Muscle of back (tissue), 11 donors: ENCODE data around the gene PRPSAP1. TPM values are rescaled to one million over a fixed set of nuclear protein-coding genes. Genes with fewer than 3 reads are reported as not detected.
"Not testable (repeated sequence)": the region's sequence is repeated elsewhere in the genome, so short reads cannot be mapped to it uniquely, and the experiment has no call there.

Experiments
- DNase-seq, 3 donors: peaks; one replicate each; pipeline versions ENCODE4 v3.0.0 to v3.0.0-alpha.2; 2013
- polyA plus RNA-seq, 10 donors: library from polyadenylated mRNA; unstranded; fragments of 120-200 nt; gene quantifications; one replicate each; pipeline ENCODE4 v1.2.1, GENCODE V29; 2013; ENCODE audit not compliant: insufficient read length in 10 of 10

Gene PRPSAP1
- polyA plus RNA-seq, 10 donors: 29.0 to 51.6 (median 36.0) TPM

DNA sequence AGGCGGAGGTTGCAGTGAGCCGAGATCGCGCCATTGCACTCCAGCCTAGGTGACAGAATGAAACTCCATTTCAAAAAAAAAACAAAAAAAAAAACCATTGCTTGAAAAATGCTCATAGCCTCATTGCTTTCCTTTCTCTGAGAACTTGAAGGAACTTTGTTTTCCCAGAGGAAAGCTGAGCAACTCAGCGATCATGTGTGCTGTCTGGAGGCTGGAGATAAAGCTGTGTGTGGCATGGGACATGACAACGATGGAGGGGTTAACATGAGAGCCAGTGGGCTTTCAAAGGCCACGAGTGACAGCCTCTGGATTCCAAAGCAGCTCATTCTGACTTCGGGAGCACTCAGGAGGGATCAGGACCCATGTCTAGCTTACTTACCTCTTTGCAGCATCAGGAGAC, 24.1 kb downstream of the PRPSAP1 start:
- DNase-seq: no peak

DNA sequence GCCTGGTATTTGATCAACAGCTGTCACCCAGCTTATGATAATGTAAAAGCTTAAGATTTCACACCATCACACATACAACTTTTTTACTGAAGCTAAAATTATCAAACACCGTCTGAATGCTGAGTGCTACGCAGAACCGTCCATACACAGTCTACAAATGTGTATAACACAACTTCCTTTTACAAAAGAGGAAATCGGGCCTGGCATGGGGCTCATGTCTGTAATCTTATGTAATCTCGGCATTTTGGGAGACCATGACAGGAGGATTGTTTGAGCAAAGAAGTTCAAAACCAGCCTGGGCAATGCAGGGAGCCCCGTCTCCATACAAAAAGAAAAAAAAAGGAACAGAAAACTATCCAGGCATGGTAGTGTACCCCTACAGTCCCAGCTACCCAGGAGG, 26.0 kb downstream of the PRPSAP1 start:
- no peak for DNase-seq

DNA sequence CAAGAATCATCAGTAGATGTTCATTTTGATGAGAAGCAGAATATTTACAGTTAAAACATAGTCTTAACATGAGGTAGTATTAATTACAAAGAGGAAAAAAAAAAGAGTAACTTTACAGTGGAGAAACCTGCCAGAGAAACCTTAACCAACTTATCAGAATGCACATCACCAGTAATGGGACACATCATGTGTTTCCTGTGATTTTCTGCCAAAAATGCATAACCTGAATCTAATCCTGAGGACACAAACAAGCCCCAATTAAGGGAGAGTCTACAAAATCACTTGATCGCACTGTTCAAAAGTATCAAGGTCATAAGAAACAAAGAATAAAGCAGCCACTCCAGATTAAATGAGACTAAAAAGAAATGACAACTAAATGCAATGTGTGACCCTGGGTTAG, 27.4 kb downstream of the PRPSAP1 start:
- DNase-seq: no peak

DNA sequence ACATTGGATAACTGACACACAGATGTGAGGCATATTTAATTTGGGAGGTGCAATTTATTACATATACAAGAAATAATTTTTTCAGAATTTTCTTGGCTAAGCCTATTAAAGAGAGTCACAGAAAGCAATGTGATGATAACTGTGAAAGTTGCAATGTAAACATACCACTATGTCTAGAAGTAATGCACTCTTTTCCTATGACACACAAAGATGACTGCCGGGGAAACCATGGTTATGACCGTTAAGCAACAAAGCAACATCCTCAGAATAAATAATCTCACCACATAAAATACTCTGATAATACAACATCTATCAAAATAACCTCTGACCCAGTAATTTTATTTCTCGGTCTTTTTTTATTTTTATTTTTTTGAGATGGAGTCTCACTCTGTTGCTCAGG, 35.1 kb downstream of the PRPSAP1 start:
- no peak for DNase-seq

DNA sequence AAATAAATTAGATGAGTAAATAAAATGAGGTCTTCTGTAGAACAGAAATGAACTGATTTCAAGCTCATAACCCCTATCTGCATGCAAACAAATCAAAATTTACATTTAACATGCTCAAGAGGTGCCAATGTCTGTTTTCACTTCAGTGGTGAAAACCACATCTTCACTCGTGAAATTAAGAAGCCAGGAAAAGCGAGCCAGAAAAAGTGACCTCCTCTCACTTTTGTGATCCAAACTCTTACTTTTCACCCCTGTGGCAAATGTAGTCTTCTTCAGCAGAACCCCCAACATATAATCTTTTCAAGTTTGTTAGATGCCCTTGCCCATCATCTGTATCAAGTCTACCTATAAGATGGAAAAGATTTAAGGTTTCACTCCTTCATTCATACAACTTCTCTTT, 36.2 kb downstream of the PRPSAP1 start:
- no peak for DNase-seq

DNA sequence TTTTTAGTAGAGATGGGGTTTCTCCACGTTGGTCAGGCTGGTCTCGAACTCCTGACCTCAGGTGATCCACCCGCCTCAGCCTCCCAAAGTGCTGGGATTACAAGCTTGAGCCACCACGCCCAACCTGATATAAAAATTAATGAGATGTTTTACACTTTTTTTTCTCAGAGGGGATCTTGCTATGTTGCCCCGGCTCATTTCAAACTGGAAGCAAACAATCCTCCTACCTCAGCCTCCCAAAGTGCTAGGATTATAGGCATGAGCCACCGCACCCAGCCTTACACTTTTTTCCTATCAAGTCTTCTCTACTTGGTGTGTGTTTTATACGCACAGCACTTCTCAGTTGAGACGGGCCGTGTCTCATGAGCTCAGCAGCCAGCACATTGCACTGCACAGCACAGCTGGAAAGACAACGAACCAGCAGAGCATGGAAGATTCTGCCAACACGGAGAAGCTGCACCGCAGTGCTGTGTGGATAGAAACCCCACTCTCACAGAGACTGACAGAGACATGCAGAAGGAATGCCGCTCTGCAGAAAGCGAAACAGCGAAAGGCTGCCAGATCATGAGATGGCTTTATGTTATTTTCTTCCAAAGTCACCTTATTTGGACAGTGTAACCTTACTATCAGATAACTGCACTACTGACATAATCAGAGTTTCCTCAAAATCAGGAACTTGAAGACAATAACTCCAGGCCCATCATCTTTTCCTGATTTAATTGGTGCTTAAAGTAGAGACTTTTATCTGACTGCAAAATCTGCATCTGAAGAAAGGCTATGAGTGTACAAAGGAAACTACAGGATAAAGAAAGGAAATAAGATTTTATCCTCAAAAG, 39.1 kb downstream of the PRPSAP1 start:
- no peak for DNase-seq

DNA sequence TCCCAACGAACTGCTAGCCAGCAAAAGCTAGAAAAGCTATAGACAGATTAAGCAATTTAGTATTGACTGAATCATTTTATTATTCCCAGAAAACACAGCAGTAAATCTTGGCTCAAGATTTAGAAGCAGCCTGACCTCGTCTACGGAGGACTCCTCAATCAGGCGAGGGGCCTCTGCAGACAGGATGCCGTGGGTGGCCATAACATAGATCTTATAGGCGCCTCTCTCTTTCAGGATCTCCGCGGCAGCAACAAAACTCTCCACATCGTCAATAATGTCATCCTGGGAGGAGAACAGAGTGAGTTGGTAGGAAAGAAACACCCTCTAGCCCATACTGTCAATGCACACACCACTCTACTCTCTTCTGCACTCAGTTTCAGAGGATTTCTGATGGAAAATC, 41.0 kb downstream of the PRPSAP1 start:
- no peak for DNase-seq

DNA sequence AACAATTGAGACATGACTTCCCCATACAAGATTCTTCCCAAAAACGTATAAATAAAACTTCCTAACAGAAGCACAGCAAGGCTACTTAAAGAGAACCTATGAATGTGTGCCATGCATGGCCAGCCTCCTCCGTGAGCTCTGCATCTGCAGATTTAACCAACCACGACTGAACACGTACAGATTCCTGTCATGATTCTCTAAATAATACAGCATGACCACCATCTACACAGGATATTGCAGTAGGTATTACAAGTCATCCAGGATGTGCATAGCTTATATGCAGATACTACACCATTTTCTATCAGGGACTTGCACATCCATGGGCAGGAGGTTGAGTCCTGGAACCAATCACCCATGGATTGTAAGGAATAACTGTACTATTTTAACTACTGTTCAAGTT, 44.3 kb downstream of the PRPSAP1 start:
- DNase-seq: no peak

DNA sequence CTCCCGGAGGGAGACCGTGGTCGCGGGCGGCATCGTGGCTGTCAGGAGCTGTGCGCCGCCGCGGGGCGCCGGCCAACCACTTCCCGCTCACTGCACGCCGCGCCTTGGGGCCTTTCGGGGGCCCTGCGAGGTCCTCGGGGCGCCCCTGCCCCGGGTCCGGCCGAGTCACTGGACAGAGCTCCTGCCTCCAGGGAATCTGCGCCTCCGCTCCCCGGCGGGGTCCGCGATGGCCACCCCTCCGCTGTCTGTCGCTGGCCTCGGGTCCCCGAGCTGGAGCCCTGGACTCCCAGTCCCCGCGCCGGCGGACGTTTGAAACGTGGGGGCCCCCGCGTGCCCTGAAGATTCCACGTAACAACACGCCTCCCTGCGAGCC, 45.8 kb downstream of the PRPSAP1 start, which contains the start of gene QRICH2:
QRICH2 (minus strand) TSS at position 311 of the 373 bp plus-strand sequence; CDS start at position 33, 278 bp downstream.
- no peak for DNase-seq

DNA sequence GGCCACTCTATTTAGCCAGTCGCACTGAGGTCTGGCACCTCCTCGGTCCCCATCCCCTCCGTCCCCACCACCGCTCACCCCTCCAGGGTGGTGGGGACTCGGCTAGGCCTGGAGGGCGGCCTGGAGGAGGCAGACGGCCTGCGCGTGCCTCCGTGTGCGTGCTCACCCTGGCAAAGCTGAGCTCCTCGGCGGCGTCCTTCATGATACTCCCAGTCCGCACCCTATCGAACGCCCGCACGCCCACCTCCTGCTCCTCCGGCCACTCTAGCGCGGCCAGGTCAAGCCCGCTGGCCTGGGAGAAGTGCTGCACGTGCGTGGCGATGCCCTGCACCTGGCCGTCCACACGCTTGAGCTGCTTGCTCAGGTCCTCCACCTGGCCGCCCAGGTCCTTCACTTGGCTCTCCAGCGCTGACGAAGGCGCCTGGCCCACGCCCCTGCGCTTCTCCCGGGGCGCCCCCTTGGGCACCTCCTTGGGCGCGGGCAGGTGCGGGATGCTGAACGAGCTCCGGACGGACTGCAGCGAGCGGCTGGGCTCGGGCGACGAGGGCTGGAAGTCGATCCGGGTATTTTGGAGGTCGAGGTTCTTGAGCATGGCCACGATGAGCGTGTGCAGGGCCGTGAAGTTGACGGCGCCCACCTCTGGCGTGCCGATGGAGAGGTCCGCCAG, 46.3 kb downstream of the PRPSAP1 start:
- DNase-seq: no peak

DNA sequence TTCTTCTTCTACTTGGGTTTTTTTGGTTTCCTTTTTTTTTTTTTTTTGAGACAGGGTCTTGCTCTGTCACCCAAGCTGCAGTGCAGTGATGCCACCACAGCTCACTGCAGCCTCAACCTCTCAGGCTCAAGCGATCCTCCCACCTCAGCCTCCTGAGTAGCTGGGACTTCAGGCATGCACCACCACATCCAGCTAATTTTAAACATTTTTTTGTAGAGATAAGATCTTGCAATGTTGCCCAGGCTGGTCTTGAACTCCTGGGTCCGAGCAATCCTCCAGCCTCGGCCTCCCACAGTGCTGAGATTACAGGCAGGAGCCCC, 48.6 kb downstream of the PRPSAP1 start:
- not testable (repeated sequence) for DNase-seq

DNA sequence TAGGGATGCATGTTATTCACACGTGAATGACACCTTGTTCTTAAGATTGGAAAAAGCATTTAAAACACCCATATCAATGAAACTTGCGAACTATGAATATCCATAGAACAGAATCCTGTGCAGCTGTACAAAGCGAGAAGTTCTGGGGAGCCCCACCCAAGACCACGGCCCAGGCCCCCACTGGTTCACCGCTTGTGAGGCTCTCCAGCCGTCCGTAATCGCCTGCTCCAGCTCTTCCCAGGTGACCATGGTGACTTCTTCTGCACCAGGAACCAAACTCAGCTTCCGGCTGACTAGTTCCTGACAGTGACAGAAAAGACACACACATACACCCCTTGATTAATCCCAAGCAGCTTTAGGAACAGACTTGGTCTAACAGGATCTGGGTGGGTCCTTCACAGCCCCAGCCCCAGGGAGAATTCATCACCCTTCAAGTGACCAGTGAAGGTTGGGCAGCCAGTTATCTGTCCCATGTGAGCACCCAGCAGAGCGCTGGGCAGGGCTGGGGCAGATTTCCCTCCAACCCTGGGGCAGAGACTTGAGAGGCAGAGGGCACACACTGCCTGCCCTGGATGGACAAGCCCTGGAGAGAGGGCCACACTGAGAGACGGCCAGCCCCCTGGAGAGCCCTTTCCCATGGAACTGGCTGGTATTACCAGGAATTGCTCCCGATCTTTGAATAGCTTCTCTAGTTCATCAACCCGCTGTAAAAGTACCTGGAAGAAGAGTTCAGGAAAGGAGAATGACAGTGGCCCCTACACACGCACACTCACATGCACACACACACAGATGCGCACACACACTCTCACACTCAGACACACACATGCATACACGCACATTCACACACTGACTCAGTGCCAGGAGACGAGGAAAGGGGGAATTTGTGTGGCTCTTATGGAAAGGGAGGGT, 49.2 kb downstream of the PRPSAP1 start:
- DNase-seq: no peak

DNA sequence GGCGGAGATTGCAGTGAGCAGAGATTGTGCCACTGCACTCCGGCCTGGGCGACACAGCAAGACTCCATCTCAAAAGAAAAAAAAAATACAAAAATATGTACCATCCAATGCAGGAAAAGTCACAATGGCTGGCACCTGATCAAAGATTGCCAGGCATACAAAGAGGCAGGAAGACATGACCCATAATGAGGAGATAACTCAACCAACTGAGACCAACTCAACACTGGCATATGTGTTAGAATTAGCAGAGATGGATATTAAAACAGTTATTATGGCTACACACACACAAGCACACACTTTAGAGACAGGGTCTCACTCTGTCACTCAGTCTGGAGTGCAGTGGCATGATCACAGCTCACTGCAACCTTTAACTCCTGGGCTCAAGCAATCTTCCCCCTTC, 56.3 kb downstream of the PRPSAP1 start:
- no peak for DNase-seq

DNA sequence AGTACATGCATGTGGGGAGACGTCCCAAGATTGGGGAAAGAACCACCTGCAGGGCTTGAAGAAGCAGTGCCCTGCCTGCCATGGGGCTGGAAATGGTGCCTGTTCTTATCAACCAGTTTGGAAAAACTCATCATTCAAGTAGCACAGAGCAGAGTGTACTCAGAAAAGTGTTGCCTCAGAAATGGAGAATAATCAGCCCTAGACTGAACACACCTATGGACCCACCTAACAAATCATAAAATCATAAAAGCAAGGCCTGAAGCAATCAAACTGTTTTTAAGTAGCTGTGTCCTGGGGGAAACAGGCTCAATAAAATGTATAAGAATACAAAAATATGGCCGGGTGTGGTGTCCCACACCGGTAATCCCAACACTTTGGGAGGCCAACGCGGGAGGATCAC, 56.8 kb downstream of the PRPSAP1 start:
- no peak for DNase-seq

DNA sequence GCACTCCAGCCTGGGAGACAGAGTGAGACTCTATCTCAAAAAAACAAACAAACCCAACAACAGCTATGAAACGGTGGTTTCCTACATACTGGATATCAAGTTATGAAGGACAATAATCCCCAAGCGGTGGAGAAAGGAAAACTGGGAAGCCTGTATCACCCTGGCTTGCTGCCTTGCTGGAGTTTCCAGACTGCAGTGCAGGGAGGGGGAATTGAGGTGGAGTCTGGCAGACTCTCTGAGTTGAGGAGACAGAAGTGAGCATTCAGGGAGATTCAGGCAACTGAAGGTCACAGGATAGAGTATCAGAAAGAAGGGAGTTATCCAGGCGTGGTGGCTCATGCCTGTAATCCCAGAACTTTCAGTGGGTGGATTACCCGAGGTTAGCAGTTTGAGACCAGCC, 57.5 kb downstream of the PRPSAP1 start:
- DNase-seq: peak in 2 of 3 donors; percentile 72 to 80

DNA sequence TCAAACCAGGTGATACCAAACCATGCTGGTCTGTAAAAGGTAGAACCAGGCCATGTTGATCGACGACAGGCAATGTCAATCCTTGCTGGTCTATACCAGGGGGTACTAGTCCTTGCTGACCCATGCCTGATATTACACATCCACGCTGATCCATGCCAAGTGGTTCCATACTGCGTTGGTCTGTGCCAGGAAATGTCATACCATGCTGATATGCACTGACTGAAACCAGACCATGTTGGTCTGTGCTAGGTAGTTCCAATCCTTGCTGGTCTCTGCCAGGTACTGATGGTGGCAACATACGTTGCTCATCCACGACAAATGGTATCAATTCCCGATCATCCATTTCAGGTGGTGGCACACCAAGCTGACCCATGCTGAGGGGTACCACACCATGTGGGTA, 60.6 kb downstream of the PRPSAP1 start:
- no peak for DNase-seq

DNA sequence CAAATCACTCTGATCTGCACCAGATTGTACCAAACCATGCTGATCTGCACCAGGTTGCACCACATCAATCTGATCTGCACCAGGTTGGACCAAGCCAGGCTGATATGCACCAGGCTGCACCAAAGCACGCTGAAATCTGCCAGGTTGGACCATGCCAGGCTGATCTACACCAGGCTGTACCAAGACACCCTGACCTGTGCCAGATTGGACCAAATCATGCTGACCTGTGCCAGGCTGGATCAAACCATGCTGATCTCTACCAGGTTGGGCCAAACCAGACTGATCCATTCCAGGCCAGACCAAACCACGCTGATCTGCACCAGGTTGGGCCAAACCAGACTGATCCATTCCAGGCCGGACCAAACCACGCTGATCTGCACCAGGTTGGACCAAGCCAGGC, 61.1 kb downstream of the PRPSAP1 start:
- DNase-seq: no peak

DNA sequence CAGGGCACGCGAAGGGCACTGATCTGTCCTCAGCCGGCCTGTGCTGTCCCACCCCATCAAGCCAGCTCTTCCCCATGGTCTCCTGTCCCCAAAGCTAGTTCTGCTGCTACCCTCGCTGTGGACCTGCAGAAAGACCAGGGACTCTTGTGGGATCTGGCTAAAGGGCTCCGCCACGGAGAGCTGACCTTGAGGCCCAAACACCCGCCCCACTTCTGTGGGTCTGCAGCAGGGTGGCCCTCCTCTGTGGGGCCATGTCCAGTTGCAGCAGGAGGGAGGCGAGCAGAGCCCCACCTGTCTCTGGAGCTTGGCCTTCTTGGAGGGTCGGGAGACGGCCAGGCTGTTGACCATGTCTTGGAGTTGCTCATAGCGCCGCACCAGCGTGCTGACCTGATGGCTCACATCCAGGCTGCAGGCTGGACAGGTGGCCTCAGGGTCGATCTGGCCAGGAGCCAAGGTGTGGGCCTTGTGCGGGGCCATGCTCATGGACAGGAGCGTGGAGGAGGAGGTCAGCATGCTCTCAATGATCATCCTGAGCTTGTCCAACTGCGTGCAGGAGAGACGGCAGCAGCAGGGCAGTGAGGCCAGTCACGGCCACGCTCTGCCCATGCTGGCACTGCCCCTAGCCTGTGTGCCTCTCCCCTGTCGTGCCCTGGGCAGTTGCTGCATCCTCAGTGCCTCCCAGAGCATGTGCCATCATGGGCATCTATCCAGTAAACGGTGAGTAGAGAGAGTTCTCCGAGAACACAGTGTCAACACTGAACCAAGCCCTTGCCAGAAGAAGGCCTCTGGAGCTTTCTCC, 71.9 kb downstream of the PRPSAP1 start:
- DNase-seq: peak in 1 of 3 donors; percentile 36

DNA sequence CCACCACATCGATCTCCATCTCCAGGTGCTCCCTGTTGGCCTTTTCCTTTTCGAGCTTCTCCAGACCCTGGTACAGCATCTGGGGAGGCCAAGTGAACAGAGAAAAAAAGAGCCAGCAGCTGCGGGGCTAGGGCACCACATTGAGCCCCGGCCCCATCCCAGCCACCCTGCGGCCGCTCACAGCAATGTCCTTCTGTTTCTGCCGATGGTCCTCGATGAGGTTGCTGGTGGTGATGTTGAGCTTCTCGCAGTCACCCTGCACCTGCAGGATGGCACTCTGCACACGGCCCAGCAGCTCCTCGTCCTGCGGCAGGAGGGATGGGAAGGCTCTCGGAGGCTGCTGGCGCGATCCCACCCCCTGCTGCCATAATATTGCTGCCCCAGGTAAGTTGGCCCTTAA, 73.1 kb downstream of the PRPSAP1 start:
- no peak for DNase-seq

DNA sequence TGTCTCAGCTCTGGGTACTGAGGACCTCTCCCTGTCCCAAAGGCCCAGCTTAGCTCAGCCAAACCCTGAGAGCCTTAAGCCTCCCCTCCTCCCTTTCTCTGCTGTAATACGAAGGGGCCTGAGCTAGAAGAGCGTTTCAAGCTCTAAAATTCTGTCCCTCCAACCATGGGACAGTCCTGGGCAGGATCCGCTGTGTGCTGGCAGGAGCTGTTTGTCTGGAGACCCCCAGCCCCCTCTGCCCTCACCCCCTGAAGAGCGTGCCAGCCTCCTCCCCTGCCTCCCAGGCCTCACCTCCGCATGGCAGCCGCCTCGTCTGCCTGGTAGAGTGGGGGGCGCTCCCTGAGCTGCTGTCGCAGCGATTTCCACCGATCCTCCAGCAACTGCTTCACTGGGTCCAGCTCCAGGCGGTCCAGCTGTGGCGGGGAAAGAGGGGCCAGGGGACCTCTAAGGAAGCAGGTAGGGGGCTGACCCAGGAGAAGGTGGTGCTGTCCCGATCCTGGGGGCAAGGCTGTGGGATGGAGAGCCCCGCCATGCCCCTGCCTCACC, 73.9 kb downstream of the PRPSAP1 start:
- no peak for DNase-seq
